PC-9 (cell line): ENCODE data around the gene OR7D2.

Source experiments
- EZH2 ChIP-seq: fragments of 200-600 bp; sonication (generic); IDR thresholded peaks from 2 replicates; pipeline ENCODE4 v1.8.0; 2017; ENCODE audit warnings: antibody characterized with exemption, low read depth
- TF ChIP-seq, protein P1 (sequence below): fragments of 200-600 bp; sonication (generic); conservative IDR thresholded peaks from 2 replicates; pipeline ENCODE4 v1.6.1; 2017; ENCODE audit warnings: mixed run types, antibody characterized with exemption, mild to moderate bottlenecking, moderate library complexity

DNA sequence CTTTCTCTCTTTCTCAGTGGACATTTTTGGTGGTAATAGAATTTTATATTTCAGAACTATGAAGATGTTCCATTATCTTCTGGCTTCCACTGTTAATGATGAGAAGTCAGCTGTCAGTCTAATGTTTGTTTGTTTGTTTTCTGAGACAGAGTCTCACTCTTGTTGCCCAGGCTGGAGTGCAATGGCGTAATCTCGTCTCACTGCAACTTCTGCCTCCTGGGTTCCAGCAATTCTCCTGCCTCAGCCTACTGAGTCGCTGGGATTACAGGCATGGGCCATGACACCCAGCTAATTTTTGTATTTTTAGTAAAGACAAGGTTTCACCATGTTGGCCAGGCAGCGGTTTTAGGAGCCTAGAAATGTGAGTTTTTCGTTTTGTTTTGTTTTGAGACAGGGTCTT lies 33.9 kb upstream of the OR7D2 start:
- TF ChIP-seq, protein P1, sequence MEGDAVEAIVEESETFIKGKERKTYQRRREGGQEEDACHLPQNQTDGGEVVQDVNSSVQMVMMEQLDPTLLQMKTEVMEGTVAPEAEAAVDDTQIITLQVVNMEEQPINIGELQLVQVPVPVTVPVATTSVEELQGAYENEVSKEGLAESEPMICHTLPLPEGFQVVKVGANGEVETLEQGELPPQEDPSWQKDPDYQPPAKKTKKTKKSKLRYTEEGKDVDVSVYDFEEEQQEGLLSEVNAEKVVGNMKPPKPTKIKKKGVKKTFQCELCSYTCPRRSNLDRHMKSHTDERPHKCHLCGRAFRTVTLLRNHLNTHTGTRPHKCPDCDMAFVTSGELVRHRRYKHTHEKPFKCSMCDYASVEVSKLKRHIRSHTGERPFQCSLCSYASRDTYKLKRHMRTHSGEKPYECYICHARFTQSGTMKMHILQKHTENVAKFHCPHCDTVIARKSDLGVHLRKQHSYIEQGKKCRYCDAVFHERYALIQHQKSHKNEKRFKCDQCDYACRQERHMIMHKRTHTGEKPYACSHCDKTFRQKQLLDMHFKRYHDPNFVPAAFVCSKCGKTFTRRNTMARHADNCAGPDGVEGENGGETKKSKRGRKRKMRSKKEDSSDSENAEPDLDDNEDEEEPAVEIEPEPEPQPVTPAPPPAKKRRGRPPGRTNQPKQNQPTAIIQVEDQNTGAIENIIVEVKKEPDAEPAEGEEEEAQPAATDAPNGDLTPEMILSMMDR: no peak
- no peak for TF ChIP-seq EZH2
